GM19328 (cell line): ENCODE data around the gene ZNF423.

ENCODE experiments used
- ATAC-seq: cut with Tn5 transposase; IDR thresholded peaks from one replicate; pipeline ENCODE4 v1.9.1; 2021; ENCODE audit warnings: mild to moderate bottlenecking, moderate library complexity; ENCODE audit not compliant: unreplicated experiment

ZNF423 gene

DNA sequence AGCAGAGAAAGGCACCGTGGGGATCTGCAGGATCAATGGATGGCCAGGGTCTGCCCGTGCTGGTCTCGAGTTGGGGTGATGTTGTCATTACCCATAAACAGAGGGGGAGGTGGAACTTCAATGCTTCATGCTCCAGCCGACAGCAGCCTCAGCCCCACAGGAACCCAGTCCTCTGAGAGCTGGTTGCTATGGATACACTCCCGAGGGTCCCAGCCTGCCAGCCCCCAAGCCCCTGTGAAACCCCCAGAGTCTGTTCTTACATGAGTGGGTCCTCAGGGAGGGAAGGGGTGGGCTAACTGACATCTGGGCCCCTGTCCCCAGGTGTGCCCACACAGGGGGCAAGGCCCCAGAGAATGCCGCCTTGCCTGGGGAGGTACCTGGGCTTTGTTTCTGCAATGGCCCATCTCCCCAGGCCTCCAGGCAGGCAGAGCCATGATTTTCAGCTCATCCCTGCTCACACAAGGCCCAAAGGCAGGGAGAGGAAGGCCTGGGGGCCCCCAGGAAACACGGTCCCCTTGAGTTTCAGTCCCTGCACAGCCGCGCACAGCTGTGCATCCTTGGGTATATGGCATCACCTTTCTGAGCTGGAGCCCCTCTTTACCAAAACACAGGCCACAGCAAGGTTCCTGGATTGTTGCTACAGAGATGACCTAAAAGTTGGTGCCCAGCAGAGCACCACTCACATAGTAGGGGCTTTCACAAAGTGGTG is 223.7 kb downstream of the ZNF423 start:
- no peak for ATAC-seq

DNA sequence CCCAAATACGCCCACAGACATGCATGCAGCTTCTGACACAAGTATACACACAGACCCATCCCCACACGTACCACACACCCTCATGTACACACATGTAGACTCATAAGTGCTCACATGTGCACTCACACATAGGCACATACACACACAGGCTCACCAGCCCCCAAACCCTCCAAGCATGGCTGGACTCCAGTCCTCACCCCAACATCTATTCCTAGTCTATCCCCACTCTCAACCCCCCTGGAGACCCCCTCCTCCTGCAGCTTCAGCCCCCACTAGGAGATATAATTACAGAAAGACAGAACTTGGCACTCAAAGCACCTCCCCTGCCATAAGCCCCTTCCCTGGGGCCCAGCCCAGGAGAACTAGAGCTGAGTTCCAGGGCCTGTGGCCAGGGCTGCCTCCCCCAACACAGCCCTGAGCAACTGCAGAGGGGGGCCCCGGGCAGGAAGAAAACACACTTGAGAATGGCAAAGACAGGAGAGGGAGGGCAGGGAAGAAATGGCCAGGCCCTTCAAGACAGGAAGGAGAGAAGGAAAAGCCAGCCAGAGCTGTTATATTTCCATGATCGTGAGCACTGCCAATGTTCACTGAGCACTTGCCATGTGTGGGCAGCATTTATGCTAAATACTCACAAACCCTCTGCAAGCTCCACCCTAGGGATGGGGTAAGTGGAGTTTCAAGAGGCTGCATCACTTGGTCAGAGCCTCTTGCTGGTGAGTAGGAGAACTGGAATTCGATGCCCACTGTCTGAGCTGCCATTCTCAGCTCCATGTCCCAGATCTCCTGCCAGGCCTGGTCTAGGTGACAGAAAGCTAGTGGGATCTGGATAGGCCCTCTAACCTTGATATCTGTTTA is 224.5 kb downstream of the ZNF423 start:
- no peak for ATAC-seq

DNA sequence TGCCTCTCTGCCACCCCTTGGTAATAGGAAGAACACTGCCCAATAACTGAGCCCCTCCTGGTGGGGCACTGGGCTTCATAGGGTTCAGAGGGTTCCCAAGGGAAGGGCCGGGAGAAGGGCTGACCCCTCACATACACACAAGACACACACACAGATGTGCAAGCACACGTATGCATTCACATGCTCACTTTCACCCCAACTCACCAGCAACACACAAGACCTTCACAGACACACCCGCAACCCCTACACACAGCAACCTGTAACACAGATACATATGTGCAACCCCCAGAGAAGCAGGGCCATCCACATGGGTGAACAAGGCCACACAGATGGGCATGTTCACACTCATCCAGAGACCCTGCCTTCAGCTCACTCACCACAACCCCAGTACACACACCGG is 225.1 kb downstream of the ZNF423 start:
- no peak for ATAC-seq

DNA sequence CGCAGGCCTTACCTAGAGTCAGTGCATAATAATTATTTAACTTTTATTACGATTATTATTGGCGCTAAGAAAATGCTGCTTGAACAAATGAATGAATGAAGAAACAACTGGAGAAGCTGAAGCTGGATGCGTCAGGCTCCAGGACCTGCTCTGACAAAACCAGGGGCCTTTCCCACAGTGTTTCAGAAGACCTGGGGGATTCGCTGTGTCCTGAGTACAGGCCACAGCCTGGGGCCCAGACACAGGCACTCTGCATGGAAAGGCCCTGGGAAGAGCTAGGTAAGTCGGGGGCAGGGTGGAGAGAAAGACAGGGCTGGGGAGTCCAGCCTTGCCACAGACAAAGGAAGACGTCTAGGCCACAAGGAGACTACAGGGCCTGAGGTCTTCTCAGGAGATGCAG is 226.1 kb downstream of the ZNF423 start:
- no peak for ATAC-seq

DNA sequence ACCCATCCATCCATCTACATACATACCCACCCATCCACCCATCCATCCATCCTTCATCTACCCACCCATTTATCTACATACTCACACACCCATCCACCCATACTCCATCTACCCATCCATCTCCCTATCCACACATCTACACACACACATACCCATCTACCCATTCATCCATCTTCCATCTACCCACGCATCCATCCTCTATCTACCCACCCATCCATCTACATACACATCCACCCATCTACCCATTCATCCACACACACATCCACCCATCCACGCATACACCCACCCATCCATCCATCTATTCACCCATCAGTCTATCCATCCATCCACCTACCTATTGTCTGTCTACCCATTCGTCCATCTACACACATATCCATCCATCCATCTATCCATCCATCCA is 227.8 kb downstream of the ZNF423 start:
- ATAC-seq: no peak

DNA sequence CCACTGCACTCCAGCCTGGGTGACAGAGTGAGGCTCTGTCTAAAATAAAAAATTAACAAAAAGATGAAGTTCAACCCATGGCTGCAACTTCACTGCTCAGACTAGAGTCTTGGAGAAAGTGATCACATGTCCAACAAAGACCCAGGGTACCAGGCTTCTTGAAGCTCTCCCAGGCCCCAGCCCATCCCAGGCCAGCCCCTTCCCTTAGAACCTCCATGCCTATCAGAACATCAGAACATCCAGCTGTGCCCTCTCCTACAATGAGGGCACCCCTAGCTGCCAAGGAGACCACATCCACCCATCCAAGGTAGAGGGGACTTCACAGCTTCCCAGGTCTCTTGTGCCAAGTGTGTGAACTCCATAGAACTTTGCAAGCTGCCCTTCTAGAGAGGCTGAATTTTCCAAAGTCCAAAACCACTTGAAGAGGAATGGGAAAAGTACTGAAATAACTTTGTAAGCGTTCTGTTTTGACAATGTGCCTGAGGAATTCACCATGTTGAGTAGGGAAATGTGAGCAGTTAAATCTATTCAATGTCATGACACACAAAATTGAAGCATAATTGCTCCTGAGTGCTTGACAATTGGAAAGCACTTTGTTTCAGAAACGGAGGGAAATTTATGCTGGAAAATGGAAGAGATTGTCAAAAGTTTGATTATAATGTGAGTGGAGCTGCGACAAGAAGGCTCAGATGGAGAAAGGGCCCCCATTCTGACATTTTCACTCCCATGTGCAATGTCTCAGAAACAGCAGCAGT is 230.4 kb downstream of the ZNF423 start:
- no peak for ATAC-seq

DNA sequence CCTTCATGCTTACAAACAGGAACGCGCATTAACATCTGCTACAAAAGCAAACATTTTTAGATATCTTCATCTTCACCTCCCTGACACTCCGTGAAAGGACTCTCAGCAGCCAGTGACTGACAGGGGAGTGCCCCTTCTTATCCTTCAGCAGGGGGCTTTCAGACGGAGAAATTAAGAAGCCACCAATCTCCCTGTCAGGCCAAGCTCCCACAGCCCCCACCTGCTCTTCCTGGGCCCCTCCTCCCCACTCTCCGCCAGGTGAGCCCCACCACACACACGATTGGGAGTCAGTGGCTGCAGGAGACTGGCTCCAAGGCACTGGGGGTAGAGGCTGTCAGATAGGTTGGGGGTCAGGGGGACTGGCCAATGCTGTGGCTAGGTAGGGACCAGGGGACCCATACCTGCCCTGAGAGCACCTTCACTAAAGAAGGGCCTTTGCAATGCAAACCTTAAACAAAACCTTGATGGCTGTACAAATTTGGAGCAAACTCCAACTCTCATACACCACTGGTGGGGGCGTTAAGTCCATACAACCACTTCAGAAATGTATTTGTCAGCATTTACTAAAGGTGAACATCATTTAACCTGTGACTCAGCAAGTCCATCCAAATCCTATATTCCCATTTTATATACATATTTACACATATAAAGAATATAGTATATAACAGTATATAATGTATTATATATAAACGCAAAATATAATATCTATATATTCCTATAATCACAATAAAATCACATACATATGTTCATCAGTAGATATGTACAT is 232.2 kb downstream of the ZNF423 start:
- no peak for ATAC-seq

DNA sequence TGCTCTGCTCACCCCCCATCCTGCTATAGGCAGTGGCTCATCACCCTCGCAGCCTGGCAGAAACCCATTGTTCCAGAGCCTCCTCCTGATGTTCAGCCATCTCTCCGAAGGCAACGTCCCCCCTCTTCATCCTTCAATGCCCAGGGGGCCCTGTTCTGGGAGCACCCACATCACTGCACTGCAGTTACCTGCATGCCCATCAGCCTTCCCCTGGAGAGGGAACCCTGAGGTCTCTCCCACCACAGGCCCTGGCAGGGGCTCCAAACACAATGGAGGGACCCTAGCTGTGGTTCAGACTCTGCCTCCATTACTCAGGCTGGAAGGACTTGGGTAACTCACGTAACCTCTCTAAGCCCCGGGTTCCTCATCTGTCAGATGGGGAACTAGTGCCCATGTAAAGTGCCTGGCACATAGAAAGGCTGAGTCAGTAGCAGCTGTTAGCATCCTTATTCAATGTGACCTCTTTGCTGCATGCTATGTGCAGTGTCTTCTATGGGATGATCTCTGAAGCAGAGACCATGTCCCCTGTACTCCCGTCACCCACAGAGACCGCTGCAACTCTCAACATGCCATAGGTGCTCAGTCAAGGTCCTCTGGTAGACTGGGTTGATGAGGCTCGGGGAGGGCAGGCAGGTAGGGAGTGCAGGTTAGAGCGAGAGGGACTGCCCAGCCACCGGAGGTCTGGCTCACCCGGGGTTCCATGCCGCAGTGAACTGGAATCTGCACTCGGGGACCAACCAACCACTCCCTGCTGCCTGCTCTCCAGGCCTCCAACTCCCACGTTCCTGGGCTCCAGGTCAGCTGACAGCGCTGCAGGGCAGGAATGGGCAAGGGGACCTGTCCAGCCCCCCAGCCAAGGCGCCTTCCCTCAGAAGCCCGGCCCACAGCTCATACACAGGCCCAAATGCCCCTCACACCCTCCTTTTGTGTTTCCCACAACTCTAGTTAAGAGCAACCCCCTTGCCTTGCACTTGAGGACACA is 233.2 kb downstream of the ZNF423 start:
- no peak for ATAC-seq

DNA sequence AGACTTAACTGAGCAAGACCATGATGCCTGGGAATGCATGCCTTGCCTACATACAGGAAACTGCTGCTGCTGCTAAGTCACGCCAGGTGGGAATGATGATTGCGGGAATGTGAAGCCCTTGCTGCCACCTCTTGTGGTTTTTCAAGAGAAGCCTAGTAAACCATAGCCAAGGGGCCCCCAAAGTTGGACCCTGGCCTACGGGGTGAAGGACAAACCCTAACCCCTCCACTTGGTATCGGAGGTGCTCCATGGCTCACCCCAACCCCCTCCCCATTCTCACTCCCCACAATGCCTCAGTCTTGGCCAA is 233.9 kb downstream of the ZNF423 start:
- no peak for ATAC-seq

DNA sequence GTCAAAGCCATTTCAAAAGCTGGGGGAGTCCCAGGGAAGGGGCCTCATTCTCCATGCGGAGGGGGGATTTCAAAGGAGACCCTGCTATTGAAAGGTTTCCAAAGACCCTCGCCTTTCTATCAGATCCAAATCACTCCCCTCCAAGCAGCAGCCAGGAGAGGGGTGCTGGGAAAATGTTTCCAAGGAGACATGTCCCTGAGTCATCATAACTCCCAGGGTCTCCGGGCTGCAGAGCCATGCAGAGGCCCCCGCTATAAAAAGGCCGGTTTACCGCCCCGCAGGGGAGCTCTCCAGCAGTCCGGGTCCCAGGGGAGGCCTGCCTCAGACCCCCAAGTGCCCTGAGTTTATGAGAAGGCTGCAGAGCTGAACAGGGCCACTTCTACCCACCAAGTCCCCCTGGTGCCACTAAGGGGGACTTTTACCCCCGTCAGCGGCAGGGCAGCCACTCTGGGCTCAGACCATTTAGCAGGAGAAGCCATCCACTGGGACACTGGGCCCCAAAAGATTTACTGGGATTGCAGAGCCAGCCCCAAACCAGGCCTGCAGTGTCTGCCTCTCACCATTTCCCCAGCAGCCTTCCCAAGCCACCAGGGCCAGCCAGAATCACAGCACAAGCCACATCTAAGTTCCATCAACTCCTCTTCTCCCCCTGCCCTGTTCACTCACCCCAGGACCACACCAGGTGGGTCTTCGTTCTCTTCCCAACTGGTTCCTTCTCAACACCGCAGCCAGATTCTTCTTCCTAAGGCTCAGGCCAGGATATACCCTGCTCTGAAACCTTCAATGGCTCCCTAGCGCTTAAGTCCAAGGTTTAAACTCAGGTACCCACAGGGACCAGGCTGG is 234.4 kb downstream of the ZNF423 start:
- ATAC-seq: no peak

DNA sequence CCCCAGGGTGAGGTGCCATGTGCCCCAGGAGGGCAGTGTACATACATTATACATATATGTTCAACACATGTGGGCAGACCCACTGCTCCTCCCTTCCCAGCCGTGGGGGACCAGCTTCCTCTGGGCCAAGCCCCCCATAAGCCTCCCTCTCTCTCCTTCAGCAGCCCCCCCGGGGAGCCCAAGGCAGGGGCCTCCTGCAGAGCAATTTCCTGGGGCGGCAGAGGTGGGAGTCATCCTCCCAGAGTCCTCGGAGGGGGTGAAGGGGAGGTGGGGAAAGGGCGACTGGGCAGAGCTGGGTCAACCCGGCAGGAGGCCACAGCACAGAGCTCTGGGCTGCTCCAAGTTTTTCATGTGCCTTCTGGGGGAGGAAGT is 235.1 kb downstream of the ZNF423 start:
- no peak for ATAC-seq

DNA sequence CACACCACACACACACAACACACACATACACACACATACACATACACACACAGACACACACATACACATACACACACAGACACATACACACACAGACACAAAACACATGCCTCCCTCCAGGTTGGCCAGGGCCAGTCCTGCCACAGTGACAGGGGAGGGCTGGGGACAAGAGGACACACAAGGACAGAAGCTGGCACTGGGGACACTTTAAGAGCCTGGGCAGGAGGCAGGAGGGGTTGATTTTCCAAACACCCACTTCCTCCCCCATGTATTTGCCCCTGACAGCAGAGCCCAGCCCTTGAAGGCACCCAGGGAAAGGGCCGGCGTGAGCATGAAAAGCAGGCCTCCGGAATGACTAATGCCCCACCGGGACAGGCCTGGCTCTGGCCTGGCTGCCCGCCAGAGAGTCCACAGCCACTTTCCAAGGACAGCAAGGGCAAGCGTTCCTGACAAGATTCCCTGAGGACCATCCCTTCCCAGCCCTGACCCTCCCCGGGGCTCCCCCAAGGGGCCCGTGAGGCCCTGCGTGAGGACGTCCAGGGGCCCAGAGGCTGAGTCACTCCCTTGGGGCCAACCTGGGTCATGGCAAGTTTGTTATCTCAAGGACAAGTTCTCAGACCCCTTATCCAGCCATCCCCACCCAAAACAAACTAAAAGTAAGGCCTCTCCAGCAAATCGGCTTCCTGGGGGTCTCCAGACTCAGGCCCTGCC is 235.6 kb downstream of the ZNF423 start:
- ATAC-seq: no peak

DNA sequence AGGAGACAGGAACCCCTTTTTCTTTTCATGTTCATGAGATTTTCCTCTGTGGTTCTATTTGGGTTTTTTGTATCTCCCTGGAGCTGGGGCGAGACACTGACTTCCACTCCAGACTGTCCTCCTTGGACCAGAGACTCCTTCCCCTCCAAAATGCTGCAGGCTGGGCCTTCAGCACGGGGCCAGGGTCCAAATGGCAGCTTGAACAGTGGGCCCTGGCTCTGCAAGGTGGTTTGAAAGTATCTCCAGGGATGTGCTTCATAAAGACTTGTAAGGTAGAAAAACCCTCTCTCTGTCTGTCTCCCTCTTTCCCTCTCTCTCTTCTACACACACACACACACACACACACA is 236.1 kb downstream of the ZNF423 start:
- no peak for ATAC-seq

DNA sequence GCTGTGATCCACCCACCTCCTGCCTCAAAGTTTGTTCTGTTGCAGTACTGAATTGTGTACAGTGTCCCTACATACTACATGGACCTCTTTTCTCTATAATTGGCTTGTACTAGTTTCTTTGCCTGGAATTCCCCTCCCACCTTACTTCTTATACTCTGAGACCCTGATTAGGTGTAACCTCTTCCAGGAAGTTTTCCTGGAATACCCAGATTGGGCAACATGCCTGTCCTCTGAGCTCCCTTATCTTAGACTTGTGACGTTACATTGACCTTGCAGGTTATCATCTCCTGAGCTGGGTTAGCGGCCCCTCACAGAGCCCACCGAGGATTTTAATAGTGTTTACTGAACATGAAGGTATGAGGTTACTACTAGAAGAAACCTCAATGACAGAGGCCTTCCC is 237.0 kb downstream of the ZNF423 start:
- no peak for ATAC-seq

DNA sequence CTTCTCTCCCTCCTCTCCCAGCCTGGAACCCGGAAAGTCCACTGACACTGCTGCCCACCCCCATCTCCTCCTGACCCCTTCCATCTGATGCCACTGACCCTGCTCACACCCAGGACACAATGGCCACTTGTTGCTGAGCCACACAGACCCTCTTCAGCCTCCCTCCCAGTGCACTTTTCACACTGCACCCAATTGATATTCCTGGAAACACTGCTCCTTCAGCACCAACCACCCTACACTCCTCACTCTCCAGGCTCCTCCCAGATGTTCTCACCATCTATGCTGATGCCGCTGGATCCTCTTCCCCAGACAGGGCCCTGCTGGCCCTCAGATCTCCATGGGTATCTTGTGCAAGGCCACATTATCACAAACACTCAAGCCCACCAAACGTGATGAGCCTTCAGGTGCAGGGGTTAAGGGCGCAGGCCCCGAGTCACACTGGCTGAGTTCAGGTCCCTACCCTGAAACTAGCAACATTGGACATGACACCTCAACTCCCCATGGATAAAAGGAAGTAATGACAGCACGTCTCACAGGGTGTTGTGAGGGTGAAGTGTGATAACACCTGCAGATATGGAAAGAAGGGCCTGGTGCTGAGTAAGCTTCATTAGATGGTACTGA is 238.1 kb downstream of the ZNF423 start:
- ATAC-seq: no peak

DNA sequence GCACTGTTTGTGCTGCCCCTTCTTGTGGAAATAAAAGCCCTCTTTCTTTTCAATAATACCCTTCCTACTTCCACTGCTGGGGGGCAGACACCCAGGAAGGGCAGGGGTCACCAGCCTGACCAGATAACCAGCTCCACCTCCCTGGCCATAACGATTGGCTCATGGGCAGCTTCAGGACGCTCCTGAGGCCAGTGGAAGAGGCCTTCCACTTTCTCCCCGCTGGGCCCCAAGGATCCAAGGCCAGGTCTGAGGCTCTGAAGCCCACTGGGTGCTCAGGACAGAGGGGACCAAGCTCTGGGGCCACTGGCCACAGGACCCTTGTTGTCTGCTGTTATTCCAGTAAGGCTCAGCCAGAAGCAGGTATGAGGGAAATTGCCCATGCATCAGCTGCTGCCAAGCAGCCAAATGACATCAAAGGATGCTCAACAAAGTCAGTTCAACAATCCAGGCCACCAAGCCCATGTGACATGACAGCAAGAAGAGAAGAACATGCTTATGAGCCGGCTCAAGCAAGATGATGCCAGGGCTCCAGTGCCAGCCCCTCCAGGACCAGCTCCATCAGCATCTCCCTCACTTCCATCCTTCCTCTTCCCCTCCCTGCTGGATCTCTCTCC is 238.8 kb downstream of the ZNF423 start:
- no peak for ATAC-seq

DNA sequence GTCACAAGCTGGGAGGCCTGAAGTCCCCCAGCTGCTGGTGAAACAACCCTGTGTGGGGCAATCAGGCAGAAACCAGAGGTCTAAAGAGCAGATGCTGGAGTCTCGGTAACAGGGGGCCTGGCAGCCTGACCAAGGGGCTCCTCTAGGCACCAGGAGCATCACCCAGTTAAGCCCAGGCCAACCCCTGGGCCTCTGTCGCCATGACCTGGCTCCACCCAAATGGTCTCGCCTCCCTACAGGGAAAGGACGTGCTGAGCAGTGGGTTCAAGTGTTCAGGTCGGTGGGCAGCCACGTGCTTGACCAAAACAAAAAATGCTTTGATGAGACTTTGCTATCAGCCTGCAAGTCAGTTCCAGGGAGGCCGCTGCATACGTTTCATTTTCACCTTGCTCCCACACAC is 240.3 kb downstream of the ZNF423 start:
- ATAC-seq: no peak

DNA sequence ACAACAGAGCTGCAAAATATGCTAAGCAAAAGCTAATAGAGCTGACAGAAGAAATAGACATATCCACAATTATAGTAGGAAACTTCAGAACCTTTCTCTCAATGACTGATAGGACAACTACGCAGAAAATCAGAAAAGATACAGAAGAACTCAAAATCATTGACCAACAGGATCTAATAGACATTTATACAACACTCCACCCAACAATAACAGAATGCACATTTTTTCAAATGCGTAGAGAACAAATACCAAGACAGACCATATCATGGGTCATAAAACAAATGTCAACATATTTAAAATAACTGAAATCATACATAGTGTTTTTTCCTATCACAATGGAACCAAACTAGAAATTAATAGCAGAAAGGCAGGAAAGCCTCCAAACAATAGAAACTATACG is 244.9 kb downstream of the ZNF423 start:
- no peak for ATAC-seq
